GM21717 (cell line): ENCODE results near the gene TUBAL3.

ENCODE experiments used
- ATAC-seq: cut with Tn5 transposase; IDR thresholded peaks from one replicate; pipeline ENCODE4 v1.9.1; 2021; ENCODE audit warnings: mild to moderate bottlenecking, moderate library complexity; ENCODE audit not compliant: unreplicated experiment

Gene TUBAL3

GRCh38 chr10:5343979-5344378 is 60.6 kb downstream of the TUBAL3 start:
- ATAC-seq, result no peak

- ATAC-seq, result no peak
Measured at GRCh38 chr10:5343561-5343960, 61.1 kb downstream of the TUBAL3 start.
